KOPT-K1 (cell line): ENCODE measurements around the gene NDUFS6.

Source experiments
- H3K27ac ChIP-seq: fragments of 200-600 bp; sonication (generic); 2 replicates; pipeline ENCODE4 v1.5.1; 2016; ENCODE audit warnings: antibody characterized with exemption, mild to moderate bottlenecking, low read depth, low read length; ENCODE audit not compliant: poor library complexity, severe bottlenecking
- H3K36me3 ChIP-seq: fragments of 200-600 bp; sonication (generic); 2 replicates; pipeline ENCODE4 v1.5.1; 2017; ENCODE audit warnings: antibody characterized with exemption, mild to moderate bottlenecking, low read length, moderate library complexity; ENCODE audit not compliant: insufficient read depth
- H3K9me3 ChIP-seq: fragments of 200-600 bp; sonication (generic); 2 replicates; pipeline ENCODE4 v1.5.1; 2017; ENCODE audit warnings: antibody characterized with exemption, low read length, mild to moderate bottlenecking; ENCODE audit not compliant: insufficient read depth, poor library complexity, severe bottlenecking

NDUFS6 gene

GRCh38 chr5:1860949-1861348, 59.7 kb downstream of the NDUFS6 start:
- H3K36me3 ChIP-seq, result no peaks in the 10 kb centered on the region
- H3K9me3 ChIP-seq, result no peaks in the 10 kb centered on the region
- H3K27ac ChIP-seq, result no peak overlapping the region

- Histone ChIP-seq H3K9me3 (peaks cover 3% of the 10 kb centered on the region), H3K27ac (no peak overlapping the region), H3K36me3 (no peaks in the 10 kb centered on the region)
These were observed 63.8 kb downstream of the NDUFS6 start for GRCh38 chr5:1864896-1865440.

- Histone ChIP-seq H3K27ac (no peak overlapping the region), H3K9me3 (peaks cover 8% of the 10 kb centered on the region), H3K36me3 (no peaks in the 10 kb centered on the region)
These were observed 64.3 kb downstream of the NDUFS6 start for GRCh38 chr5:1865486-1865885.
